Stimulated activated naive CD4-positive, alpha-beta T cell treated with Interleukin-2 at 50 U/mL for 16 hours (primary cell): ENCODE measurements around the gene GAB3.
A peak's percentile ranks its signal among the peaks of the same experiment; 100 is the strongest.

ENCODE experiments used
- DNase-seq: peaks from one replicate; lab custom pipeline; 2025; lab: John Stamatoyannopoulos, UW

Gene GAB3, protein sequence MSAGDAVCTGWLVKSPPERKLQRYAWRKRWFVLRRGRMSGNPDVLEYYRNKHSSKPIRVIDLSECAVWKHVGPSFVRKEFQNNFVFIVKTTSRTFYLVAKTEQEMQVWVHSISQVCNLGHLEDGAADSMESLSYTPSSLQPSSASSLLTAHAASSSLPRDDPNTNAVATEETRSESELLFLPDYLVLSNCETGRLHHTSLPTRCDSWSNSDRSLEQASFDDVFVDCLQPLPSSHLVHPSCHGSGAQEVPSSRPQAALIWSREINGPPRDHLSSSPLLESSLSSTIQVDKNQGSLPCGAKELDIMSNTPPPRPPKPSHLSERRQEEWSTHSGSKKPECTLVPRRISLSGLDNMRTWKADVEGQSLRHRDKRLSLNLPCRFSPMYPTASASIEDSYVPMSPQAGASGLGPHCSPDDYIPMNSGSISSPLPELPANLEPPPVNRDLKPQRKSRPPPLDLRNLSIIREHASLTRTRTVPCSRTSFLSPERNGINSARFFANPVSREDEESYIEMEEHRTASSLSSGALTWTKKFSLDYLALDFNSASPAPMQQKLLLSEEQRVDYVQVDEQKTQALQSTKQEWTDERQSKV

DNA sequence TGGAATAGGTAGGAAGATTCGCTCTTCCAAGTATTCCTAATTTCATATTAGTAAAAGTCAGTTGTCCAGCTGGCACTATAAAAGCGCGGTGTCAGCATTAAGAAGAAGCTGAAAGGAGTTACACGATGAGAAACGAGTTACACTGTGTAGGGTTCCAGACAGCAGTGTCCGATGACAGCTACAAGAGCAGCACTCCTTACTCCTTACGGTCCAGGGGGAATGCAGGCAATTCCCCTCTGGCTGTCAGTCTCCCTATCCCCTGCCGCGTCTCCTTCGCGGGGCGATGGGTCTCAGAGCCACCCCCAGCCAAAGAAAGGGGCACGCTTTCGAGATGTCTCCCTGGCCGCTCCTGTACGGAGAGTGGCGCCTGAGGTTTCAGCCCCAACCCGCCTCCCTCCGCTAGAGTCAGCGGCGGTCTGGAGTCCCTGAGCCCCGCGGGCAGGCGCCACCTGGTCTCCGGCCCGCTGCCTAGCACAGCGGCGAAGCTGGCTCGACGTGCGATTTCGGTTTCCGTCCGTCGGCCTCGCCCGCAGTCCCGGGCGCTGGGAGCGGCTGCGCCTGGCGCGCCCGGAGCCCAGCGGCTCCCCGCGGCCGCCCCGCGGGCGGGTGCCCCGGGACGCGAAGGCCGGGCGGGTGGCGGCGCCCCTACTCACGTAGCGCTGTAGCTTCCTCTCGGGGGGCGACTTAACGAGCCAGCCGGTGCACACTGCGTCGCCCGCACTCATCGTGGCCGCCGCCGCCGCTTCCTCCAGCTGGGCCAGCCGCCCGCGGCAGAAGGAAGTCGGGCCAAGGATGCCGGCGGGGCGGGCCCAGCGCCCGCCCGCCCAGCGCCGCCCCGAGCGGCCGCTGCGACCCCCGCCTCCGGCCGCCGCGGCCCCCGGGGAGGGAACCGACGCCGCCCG is at the start of gene GAB3:
Gene GAB3, minus strand, starts transcription at position 777 of the 902 bp plus-strand sequence. Its CDS starts 52 bp downstream, at position 725.
- peak; percentile 30 for DNase-seq

DNA sequence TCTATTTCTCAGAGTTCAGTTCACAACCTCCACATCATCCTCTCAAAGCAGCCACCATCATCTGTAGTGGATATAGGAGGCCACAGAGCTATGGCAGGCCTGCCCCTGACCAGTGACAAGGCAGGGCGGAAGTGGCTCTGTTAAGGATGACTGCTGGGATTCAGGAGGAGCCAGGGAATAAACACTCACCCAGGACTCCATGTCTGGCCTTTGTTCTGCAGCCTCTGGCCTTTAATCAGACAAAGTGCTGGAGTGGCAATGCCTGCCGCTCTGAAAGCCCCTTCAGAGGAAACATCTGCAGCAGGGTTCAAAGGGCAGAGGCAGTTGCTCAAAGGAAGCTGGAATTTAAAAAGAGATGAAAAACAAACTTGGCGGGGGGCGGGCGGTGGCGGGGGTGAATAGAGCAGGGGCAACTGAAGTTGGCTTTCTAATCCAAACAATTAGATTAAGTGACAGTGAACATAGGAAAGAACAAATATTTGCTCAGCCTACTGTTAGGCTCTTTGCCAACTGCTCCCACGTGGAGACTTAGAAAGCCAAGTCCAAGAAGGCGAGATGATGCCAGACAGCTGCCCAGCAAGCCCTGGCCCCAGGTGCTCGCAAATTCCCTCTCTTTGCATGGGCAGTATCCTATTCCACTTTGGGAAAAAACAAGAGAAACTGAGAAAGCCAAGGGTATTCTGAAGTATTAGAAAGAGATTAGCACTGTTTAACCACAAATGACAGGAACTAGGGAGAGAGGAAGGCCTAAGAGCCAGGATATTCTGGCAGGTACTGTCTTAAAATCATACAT is 48.9 kb upstream of the GAB3 start:
- no peak for DNase-seq

DNA sequence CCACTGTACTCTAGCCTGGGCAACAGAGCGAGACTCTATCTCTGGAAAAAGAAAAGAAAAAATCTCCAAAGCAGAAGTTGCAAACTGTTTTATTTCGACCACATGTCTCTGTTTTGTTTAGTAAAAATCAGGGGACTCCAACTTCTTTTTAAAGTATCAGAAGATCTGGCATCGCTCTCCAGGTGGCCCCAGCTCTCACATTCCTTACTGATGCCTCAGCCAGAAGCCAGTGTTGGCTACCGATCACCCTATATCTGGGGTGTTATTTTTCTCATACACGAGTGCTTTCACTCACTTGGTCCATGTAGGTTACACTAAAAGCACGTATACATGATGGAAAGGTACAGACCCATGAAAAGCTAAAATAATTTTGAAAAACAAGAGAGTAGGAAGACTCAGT is 46.1 kb upstream of the GAB3 start:
- no peak for DNase-seq

DNA sequence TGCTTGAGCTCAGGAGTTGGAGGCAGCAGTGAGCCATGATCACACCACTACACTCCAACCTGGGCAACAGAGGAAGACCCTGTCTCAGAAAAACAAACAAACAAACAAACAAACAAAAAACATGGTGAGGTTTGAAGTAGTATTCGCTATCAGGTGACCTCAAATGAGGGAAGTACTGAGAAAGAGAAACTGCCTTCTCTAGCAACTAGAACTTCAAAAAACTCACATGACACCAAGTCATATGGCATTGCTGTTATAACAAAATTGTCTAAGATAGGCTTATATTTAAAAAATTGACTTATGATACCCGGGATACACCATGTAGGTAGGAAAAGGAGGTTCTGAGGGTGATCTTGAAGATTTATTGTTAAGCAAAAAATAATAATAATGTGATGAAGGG is 44.1 kb upstream of the GAB3 start:
- no peak for DNase-seq

DNA sequence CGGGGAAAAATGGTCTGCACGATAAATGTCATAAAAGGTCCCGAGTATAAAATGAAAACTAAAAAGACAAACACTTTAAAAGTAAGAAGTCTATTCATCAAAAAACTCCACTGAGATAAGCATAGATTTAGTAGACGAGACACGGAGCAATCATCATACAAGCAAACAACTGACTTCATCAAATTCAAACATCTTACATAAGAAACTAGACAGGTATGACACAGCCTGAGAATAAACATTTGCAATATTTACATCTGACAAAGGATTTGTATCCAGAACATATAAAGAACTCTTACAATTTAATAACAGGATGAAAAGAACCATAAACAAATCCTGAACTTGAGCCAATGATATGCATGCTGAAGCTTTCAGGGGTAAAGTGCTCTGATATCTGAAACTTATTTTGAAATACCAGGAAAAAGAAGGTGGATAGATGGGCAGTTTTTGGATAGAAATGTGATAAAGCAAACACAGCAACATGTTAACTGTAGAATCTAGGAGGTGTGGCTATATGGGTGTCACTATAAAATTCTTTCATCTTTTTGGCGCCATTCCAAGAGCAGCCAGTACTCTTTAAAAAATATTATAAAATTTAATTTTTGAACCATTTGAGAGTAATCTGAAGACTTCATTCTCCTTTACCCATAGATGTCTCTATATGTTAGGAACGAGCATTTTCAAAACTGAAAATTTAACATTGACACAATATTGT is 42.4 kb upstream of the GAB3 start:
- DNase-seq = no peak

DNA sequence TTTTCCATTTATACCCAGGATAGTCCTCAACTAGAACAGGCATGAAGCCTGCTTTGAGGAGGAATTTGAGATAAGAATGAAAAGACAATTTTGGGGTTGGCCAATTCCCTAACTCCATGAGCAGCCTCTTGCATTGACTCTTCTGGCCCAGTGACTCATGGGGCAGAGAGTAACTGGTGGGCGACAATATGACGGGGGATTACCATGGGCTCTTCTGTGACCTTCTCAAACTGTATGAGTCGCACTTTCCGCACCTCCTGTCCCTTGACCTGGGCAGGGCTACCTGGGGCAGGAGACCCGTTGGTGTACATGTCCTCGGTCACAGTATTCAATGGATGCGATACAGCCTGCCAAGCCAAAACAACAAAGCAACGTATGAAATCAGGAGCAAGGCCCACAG is 41.1 kb upstream of the GAB3 start:
- no peak for DNase-seq

DNA sequence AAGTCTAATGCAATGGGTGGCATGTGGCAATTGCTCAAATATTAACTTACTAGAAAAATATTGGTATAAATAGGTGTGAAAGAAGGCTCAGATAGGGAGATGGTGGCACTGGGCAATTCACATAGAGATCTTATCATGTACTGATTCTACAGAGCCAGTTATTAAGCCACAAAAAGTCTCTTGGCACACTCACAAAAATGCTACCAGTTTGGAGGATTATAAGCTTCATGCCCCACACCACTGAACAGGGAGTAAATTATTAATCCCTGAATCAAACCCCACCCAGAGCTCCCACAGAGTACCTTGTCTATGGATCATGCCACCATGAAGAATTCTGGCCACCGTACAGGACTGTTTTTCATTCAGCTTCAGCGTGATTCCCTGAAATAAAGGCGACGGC is 40.6 kb upstream of the GAB3 start:
- DNase-seq = no peak

DNA sequence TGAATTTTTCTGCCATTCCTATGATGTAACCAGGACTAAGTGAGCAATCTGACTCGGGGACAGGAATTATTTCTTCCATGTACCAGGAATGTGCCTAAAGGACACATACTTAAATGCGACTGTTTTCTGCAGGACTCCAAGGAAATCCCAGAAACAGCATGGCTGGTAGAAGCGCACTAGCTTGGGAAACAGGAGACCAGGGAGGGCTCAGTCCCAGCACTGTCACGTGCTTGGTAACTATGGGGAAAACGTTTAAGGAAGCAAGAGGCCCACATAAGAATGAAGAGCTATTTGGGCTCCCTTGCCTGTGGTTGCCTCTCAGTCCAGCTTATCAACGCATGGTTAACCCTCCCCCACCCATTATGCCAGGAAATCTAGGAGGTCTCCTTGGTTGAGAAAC is 34.8 kb upstream of the GAB3 start:
- no peak for DNase-seq

DNA sequence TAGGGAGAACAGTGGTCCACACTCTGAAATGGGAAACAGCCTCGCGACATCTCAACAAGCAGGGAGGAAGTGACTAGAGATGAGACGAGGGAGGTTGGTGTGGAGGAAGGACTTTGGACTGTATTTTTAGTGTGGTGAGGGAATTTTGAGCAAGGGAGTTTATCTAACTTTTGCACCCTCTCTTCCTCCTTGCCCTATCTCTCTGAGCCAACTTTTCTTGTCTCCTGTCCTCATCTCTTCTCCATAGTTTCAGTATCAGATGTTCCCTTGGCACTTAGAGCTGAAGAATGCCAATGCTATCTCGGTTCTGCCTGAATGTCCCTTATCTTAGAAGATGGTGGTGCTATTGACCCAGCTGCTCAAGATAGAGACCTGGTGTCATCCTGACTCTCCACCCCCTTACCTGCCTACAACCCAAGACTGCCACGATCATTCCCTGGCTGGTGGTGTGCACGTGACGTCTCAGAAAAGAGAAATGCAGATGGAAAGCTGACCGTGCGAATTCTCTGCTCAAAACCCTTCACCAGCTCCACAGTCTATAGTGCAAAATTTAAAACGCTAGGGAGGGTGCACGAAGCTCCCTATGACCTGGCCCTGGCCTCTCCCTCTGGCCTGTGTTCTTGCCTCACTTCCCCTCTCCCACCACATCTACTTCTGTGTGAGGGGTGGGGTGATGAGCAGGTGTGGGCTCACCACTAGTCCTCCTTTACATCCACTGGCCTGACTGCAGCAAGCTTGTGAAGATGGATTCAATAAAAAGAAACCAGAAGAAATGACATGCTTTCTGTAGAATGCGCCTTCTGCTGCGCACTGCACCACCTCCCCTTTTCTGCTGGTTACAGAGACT is 33.5 kb upstream of the GAB3 start:
- no peak for DNase-seq

DNA sequence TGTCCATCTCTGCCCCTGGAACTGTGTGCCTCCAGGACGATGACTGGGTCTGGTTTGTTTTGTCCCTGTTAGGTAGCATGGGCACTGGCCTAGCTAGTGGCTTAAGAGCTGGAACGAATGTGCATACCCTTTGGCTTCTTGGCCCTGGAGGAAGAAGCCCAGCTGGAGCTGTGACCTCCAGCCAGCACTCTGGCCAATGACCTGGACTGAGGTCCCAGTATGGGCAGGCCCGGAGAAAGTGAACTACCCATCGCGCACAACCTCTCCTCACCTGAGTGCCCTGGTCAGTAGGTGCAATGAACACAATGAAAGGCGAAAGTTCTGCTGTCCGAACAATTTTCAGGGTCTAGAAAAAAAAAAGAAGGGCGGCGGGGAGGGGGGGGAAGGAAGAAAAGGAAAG is 30.1 kb upstream of the GAB3 start:
- no peak for DNase-seq

DNA sequence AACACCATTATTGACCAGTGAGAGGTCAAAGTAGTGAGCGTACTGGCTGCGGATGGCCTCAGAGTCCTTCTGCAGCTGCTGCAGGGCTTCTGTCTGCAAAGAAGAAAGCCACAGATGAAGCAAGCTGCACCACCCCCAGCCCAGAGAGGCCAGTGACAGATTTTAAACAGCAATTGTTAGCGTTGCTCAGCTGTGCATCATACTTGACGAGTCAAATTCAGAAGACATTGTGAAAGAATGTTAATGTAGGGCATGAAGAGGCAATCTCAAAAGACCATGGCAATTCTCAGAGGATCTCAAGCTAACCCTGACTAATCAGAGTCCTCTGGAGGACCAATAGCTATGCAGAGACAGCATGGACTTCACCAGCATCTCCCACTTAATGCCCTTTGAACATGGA is 28.4 kb upstream of the GAB3 start:
- no peak for DNase-seq

DNA sequence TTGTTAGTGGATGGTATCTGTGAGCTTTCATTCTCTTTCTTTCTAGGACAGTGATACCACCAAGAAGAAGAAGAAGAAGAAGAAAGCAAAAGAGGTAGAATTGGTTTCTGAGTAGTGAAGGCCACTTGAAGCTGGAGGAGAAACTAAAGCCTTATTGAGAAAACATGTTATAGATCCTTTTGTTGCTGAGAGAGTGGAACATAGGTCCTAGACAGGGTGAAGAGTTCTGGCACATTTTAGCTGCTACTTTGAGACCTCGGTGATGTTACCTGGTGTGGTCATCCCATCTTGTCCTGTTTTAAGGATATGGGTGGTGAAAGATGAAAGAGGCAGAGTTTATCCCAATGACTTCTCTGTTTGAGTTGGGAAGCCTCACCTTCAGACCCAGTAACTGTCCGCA is 25.9 kb upstream of the GAB3 start:
- DNase-seq = no peak

DNA sequence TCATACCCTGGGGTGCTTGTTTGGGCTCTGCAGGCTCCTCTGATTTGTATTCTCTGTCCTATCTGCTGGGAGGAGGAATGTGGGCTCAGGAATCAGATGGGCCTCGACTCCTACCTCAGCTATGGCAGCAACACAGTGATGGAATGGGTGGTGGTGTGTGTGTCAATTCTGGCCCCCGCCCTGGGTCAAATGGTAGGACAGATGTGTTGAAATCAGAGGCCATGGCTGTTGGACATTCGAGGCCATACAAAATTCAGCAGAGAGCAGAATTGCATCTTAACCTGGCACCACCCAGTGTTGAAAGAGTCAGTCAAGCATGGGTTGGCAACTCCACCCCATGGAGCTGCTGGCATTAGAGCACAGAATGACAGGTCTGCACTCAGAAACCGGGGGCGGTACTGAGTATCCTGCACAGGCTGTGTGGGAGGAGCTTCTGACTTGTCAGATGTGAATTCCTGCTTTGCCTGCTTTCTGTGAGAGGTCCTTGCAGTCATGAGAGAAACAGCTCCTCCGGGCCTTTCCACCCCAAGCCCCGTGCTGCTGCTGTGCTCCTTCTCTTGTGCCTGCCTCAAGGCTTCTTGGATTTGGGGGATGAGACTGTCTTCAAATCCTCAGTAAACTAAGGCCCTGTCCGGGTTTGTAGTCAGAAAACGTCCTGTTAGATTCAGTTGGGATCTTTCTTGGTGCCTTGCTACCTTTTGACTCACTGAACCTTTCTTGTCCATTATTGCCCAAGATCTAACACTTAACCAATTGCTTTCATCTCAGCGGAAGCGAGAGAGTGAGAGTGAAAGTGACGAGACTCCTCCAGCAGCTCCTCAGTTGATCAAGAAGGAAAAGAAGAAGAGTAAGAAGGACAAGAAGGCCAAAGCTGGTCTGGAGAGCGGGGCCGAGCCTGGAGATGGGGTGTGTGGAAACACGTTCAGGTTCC is 24.8 kb upstream of the GAB3 start:
- peak; percentile 42 for DNase-seq

DNA sequence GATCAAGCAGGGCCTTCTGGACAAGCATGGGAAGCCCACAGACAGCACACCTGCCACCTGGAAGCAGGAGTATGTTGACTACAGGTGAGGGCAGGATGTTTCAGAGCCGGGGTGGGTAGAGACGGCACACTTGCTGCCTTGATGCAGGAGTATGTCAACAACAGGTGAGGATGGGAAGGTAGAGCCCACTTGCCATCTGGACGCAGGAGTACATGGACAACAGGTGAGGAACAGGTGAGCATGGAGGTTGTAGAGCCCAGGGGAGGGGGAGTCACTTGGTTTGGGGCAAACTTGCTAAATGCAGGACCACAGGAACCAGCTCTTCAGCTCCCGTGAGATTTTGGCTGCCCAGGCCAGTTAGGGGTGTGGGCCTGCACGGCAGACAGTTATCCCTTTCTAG is 23.7 kb upstream of the GAB3 start:
- no peak for DNase-seq

DNA sequence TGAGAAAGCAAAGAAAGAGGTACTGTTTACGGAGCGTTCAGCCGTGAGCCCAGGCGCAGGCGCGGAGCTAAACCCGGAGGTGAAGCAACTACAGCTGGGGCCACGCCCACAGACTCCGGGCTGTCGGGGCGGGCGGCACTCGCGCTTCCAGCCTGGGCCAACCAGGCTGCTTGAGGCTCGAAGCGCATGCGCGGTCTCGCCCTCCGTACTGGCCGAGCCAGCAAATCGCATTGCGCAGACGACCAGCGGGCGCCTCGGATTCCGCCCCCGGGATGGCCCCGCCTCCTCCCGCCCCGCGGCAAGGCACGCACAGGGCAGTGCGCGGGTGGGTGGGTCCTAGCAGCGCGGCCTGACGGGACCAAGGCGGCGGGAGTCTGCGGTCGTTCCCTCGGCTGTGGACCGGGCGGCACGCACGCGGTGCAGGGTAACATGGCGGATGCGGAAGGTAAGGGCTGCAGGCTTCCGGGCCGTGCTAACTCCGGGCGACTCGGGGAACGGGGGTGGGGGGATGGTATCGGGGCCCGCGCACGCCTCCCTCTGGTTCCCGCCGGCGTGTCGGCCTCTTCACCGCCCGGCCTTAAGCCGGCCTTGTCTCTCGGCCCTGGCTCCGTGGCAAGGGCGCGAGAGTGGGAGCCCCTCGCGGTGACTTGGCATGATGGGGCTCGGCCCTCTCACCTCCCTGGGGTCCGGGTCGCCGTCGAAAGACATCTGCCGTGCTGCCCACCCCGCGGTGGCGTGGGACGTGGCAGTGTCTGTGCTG is 11.8 kb upstream of the GAB3 start, which contains the start of gene DKC1:
Gene DKC1, plus strand, starts transcription at position 328 of the 760 bp plus-strand sequence. Its CDS starts 102 bp downstream, at position 430.
- DNase-seq = peak; percentile 94

DNA sequence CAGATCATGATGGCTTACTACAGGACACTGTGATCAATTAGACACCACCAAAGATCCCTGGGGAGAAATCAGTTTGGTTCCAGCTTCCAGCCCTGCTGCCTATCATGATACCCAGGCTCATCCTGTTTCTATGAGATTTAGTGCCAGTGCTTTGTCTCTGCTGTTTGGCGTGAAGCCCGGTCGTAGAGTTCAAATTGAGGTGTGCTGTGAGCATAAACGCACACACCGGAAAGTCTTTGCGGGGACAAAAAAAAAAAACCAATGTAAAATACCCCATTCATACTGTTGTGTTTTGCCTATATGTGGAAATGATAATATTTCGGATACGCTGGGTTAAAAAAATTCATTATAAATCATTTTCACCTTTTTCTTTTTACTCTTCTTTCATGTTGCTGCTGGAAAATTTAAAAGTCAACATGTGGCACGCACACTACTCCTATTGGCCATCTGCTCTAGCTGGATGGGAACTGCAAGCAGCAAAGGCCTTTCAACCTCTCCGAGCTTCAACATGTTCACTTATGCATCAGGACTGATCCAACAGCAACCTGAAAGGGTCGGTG is 11.2 kb upstream of the GAB3 start:
- DNase-seq = no peak

DNA sequence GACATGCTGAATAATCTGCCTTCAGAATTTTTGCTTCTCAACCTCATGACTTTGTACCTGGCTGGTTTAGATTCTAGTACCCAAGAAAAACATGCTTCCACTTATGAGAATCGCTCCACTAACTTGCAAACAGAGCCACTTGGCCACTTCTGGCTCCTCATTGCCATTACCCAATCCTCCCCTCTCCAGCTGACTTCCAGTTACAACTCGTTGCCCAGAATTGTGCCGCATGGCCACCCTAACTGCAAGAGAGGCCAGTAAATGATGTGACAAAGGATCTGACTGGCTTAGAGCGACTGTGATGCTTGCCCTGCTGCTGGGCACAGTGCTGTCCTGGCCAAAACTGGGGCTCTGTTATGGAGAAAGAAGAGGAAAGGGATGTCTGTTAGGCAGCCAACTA is 7.8 kb upstream of the GAB3 start:
- no peak for DNase-seq

DNA sequence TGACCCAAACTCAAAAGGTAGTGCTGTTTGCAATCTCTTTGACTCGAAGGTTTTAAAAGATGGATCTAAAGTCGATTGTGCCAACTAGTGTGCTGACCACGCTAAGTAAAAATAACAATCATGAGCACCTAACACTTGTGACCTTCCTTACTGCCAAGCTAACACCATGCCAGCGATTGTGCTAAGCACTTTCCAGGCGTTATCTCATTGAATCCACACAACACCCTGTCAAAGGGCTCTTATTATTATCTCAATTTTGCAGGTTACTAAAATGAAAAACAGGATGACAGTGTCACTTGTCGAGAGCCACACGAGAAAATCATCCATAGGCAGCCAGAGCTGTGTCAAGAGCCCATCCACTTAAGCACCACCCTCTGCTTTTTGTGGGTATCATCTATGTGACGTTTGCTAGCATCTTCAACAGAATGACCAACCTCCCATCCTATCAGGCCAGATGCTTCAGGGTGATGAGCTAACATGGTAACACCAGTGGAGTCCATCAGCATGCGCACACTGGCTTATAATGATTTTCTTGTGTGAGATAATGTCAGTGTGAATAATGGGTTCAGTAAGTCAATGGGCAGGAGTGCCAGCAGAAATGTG is 893 bp upstream of the GAB3 start:
- no peak for DNase-seq
